Neural crest cell (in vitro differentiated cells): Measurements from ENCODE around the gene FAM222B. TPM values are rescaled to one million over a fixed set of nuclear protein-coding genes. Genes with fewer than 3 reads are reported as not detected.

Experiments used
- DNase-seq: peaks from one replicate; pipeline ENCODE4 v3.0.0; 2021; ENCODE audit warnings: low read depth, mixed read lengths, low spot score
- H3K27ac Mint-ChIP-seq: one replicate; pipeline ENCODE4 v1.8.0; 2021; ENCODE audit warnings: mild to moderate bottlenecking, mixed read lengths; ENCODE audit not compliant: unreplicated experiment
- H3K27me3 Mint-ChIP-seq: 2 replicates; pipeline ENCODE4 v1.8.0; 2021; ENCODE audit warnings: low read depth, mild to moderate bottlenecking, mixed read lengths
- H3K36me3 Mint-ChIP-seq: 2 replicates; pipeline ENCODE4 v1.8.0; 2021; ENCODE audit warnings: low read depth, mild to moderate bottlenecking, mixed read lengths
- H3K4me1 Mint-ChIP-seq: 2 replicates; pipeline ENCODE4 v1.8.0; 2021; ENCODE audit warnings: mixed read lengths
- H3K4me3 Mint-ChIP-seq: one replicate; pipeline ENCODE4 v1.8.0; 2021; ENCODE audit warnings: mild to moderate bottlenecking, mixed read lengths
- H3K9me3 Mint-ChIP-seq: 2 replicates; pipeline ENCODE4 v1.8.0; 2021; ENCODE audit warnings: mixed read lengths
- CTCF ChIP-seq: fragments of 200-600 bp; sonication (generic); conservative IDR thresholded peaks from 2 replicates; pipeline ENCODE4 v1.5.0; 2021; ENCODE audit warnings: antibody characterized with exemption, mild to moderate bottlenecking
- total RNA-seq: library from RNA; stranded (reverse); gene quantifications from 2 replicates; pipeline ENCODE4 v1.2.1, GENCODE V29; 2021

The FAM222B gene
- total RNA-seq, 1 donor from 2014 or later = 29.6 TPM

DNA sequence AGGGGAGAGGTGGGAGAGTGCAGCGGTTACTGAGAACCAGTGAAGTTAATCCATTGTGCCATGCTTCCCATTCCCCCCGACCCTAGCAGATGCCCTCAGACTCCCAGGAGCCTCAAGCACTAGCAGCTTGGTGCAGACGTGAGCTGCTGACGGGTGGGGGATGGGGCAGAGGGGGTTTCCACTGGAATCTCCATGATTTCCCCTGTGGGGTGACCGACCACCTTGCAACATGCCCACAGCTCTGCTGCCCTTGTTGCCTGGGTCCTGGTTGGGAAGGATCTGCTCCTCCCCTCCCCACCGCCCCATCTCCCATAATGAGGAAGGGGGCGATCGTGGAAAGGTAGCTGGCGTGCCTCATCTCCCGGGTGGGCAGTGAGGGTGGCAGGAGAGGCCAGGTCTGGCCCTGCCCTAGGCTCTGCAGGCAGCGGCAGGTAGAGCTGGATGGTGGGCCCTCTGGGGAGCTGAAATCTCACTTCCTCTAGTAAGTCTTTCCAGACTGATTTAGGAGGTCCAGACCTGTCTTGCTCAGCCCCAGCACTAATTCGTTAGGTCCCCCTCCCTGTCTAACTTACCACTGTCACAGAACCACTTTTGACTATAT, 45.4 kb upstream of the FAM222B start:
- Mint-ChIP-seq H3K4me1 (peaks cover 35% of the 10 kb centered on the region), H3K27ac (no peak overlapping the region), H3K9me3 (no peaks in the 10 kb centered on the region), H3K36me3 (peaks cover 3% of the 10 kb centered on the region), H3K4me3 (no peak overlapping the region), H3K27me3 (no peaks in the 10 kb centered on the region)
- DNase-seq = no peak
- TF ChIP-seq CTCF = no peak

- H3K36me3 Mint-ChIP-seq = peaks cover under 1% of the 10 kb centered on the region
- TF ChIP-seq CTCF = no peak
- H3K27me3 Mint-ChIP-seq = no peaks in the 10 kb centered on the region
- H3K9me3 Mint-ChIP-seq = no peaks in the 10 kb centered on the region
- H3K4me3 Mint-ChIP-seq = peak overlapping the region; percentile 41
- H3K27ac Mint-ChIP-seq = no peak overlapping the region
- DNase-seq = no peak
- peaks cover 25% of the 10 kb centered on the region for H3K4me1 Mint-ChIP-seq
These were observed 43.4 kb upstream of the FAM222B start for GRCh38 chr17:28885951-28886350.

- Mint-ChIP-seq H3K4me1 (peaks cover 20% of the 10 kb centered on the region), H3K4me3 (no peak overlapping the region), H3K36me3 (peaks cover under 1% of the 10 kb centered on the region), H3K9me3 (no peaks in the 10 kb centered on the region), H3K27ac (peak overlapping the region; percentile 84), H3K27me3 (no peaks in the 10 kb centered on the region)
- no peak for TF ChIP-seq CTCF
- DNase-seq = no peak
These were observed 42.8 kb upstream of the FAM222B start for GRCh38 chr17:28885363-28885762.

- H3K9me3 Mint-ChIP-seq = no peaks in the 10 kb centered on the region
- H3K4me3 Mint-ChIP-seq = no peak overlapping the region
- TF ChIP-seq CTCF = no peak
- peaks cover 15% of the 10 kb centered on the region for H3K4me1 Mint-ChIP-seq
- H3K36me3 Mint-ChIP-seq = peaks cover 5% of the 10 kb centered on the region
- no peak for DNase-seq
- H3K27me3 Mint-ChIP-seq = no peaks in the 10 kb centered on the region
- peak overlapping the region; percentile 86 for H3K27ac Mint-ChIP-seq
These were observed 41.5 kb upstream of the FAM222B start for GRCh38 chr17:28883967-28884702.

DNA sequence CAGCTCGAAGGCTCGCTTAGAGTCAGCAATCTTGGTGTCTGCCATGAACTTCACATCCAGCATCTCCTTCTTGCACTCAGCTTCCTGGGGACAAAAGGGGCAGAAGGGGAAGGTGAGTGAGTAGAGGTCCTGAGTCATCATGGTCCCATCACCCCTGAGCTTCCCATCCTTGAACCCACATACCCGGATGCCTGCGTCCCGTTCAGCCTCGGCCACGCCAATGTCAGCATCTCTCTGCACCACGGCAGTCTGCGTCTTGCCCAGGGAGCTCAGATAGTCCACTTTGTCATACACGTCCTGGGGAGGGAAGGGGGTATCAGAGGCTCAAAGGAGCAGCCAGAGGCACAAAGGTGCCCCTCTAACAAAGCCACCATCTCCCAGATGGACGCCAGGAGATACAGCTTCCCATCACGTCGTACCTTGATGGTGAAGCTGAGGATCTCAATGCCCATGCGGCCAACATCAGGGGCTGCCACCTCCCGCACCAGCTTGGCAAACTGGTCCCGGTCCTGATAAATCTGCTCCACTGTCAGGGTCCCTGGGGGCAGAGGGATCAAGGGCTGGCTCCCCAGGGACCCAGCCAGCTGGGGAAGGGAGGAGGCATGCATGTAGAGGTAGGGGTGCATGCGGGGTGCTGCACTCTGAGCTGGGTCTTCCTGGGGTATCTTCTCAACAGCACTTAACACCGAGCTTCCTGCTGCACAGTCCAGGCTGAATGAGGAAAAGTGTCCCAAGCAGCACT, 39.7 kb upstream of the FAM222B start:
- Mint-ChIP-seq H3K27ac (peak overlapping the region; percentile 62), H3K36me3 (peaks cover 5% of the 10 kb centered on the region), H3K4me3 (no peak overlapping the region), H3K4me1 (peaks cover 9% of the 10 kb centered on the region), H3K9me3 (no peaks in the 10 kb centered on the region), H3K27me3 (no peaks in the 10 kb centered on the region)
- DNase-seq = no peak
- TF ChIP-seq CTCF = no peak
